HL-60 (cell line): Measurements from ENCODE around the gene DNM3.

ENCODE experiments used
- DNase-seq, 2 experiments: peaks; one replicate each; pipeline ENCODE4 v3.0.0-alpha.2; 2010 to 2020; ENCODE audit warnings: low read depth in 1 of 2, low spot score in 1 of 2
- H3K27ac ChIP-seq: fragments of 250-450 bp; sonication (Bioruptor Pico); replicated peaks from 2 replicates; pipeline ENCODE4 v1.5.1; 2020; ENCODE audit warnings: mild to moderate bottlenecking, moderate library complexity
- H3K27me3 ChIP-seq: fragments of 250-450 bp; sonication (Bioruptor Pico); 2 replicates; pipeline ENCODE4 v1.5.1; 2021; ENCODE audit warnings: mild to moderate bottlenecking, moderate library complexity; ENCODE audit not compliant: insufficient read depth, poor library complexity, severe bottlenecking
- H3K4me3 ChIP-seq: replicated peaks from 2 replicates; pipeline ENCODE4 v1.5.1; 2011; ENCODE audit warnings: mild to moderate bottlenecking, control low read depth, low read length; ENCODE audit not compliant: insufficient read depth
- GABPA ChIP-seq: IDR thresholded peaks from 2 replicates; pipeline ENCODE4 v1.6.1; 2012; ENCODE audit warnings: low read depth
- POLR2AphosphoS5 ChIP-seq: IDR thresholded peaks from 2 replicates; pipeline ENCODE4 v1.6.1; 2012; ENCODE audit warnings: low read depth
- REST ChIP-seq: IDR thresholded peaks from 2 replicates; pipeline ENCODE4 v1.6.1; 2012; ENCODE audit warnings: low read depth; ENCODE audit not compliant: insufficient replicate concordance
- SPI1 ChIP-seq: IDR thresholded peaks from 2 replicates; pipeline ENCODE4 v1.6.1; 2012; ENCODE audit warnings: low read depth, mild to moderate bottlenecking, borderline replicate concordance
- TF ChIP-seq, protein P1 (sequence below): IDR thresholded peaks from one replicate; pipeline ENCODE4 v1.5.1; 2011; ENCODE audit warnings: low read length, control low read depth, inconsistent platforms; ENCODE audit not compliant: insufficient read depth

DNM3 gene

GRCh38 chr1:171966426-171967220, 125.3 kb downstream of the DNM3 start:
- Histone ChIP-seq H3K27ac (no peak overlapping the region), H3K27me3 (no peaks in the 10 kb centered on the region), H3K4me3 (no peak overlapping the region)
- TF ChIP-seq POLR2AphosphoS5 (no peak), SPI1 (no peak), REST (no peak), GABPA (no peak)
- TF ChIP-seq, protein P1, sequence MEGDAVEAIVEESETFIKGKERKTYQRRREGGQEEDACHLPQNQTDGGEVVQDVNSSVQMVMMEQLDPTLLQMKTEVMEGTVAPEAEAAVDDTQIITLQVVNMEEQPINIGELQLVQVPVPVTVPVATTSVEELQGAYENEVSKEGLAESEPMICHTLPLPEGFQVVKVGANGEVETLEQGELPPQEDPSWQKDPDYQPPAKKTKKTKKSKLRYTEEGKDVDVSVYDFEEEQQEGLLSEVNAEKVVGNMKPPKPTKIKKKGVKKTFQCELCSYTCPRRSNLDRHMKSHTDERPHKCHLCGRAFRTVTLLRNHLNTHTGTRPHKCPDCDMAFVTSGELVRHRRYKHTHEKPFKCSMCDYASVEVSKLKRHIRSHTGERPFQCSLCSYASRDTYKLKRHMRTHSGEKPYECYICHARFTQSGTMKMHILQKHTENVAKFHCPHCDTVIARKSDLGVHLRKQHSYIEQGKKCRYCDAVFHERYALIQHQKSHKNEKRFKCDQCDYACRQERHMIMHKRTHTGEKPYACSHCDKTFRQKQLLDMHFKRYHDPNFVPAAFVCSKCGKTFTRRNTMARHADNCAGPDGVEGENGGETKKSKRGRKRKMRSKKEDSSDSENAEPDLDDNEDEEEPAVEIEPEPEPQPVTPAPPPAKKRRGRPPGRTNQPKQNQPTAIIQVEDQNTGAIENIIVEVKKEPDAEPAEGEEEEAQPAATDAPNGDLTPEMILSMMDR, result no peak
- DNase-seq, result no peak

DNA sequence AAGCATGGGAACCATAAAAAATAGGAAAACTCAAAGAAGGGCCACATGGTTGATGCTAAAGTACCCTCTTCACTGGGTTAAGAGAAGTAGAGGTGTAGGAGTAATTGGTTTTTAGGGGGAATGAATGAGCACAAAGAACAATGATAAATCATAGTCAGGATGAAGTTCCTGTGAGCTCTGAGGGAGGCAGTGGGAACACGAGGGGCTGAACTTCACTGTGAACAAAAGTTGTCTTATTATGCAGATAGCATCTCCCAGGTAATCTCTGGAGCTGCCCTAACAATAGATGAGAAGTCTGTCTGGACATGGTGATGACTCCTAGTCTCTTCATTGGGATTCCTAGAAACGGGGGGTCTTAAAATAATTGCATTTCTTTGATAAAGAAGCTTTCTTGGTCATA, 127.9 kb downstream of the DNM3 start:
- TF ChIP-seq REST (no peak), SPI1 (no peak), POLR2AphosphoS5 (no peak), GABPA (no peak)
- TF ChIP-seq, protein P1, result no peak
- H3K4me3 ChIP-seq, result no peak overlapping the region
- no peak overlapping the region for H3K27ac ChIP-seq
- H3K27me3 ChIP-seq, result no peaks in the 10 kb centered on the region
- no peak for DNase-seq

GRCh38 chr1:171969813-171970212, 128.5 kb downstream of the DNM3 start:
- no peak for TF ChIP-seq REST
- TF ChIP-seq SPI1, result no peak
- no peak for TF ChIP-seq POLR2AphosphoS5
- TF ChIP-seq, protein P1, result no peak
- no peak for TF ChIP-seq GABPA
- H3K27me3 ChIP-seq, result no peaks in the 10 kb centered on the region
- H3K27ac ChIP-seq, result no peak overlapping the region
- DNase-seq, result no peak
- no peak overlapping the region for H3K4me3 ChIP-seq
